ENCODE data around the gene LIN52.

DNA sequence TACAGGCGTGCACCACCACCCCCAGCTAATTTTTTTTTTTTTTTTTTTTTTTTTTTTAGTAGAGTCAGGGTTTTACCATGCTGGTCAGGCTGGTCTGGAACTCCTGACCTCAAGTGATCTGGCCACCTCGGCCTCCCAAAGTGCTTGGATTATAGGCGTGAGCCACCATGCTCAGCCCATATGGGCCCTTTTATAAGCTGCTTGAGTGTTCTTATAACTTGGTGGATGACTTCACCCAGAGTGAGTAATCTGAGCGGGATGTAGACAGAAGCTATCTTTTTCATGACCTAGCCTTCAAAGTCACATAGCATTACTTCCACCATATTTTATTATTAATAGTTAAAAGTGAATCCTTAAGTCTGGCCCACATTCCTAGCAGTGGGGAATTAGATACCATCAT lies 49.2 kb upstream of the LIN52 start:
- no peak for TF ChIP-seq EZH2 (IDR thresholded peaks at IDR 0.05; ENCODE audit: low read depth, unreplicated experiment)
- TF ChIP-seq POLR2AphosphoS5 (IDR thresholded peaks at IDR 0.05; ENCODE audit: low read depth), result no peak
- TF ChIP-seq, protein P1, sequence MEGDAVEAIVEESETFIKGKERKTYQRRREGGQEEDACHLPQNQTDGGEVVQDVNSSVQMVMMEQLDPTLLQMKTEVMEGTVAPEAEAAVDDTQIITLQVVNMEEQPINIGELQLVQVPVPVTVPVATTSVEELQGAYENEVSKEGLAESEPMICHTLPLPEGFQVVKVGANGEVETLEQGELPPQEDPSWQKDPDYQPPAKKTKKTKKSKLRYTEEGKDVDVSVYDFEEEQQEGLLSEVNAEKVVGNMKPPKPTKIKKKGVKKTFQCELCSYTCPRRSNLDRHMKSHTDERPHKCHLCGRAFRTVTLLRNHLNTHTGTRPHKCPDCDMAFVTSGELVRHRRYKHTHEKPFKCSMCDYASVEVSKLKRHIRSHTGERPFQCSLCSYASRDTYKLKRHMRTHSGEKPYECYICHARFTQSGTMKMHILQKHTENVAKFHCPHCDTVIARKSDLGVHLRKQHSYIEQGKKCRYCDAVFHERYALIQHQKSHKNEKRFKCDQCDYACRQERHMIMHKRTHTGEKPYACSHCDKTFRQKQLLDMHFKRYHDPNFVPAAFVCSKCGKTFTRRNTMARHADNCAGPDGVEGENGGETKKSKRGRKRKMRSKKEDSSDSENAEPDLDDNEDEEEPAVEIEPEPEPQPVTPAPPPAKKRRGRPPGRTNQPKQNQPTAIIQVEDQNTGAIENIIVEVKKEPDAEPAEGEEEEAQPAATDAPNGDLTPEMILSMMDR (conservative IDR thresholded peaks at IDR 0.05; ENCODE audit: low read depth in 2 of 2), result no peak
- TF ChIP-seq CREB1 (CRISPR knock-in tag; IDR thresholded peaks at IDR 0.05; ENCODE audit: low read depth), result no peak
- TF ChIP-seq EZH2phosphoT487 (IDR thresholded peaks at IDR 0.05; ENCODE audit: unreplicated experiment), result no peak
- TF ChIP-seq, protein P2, sequence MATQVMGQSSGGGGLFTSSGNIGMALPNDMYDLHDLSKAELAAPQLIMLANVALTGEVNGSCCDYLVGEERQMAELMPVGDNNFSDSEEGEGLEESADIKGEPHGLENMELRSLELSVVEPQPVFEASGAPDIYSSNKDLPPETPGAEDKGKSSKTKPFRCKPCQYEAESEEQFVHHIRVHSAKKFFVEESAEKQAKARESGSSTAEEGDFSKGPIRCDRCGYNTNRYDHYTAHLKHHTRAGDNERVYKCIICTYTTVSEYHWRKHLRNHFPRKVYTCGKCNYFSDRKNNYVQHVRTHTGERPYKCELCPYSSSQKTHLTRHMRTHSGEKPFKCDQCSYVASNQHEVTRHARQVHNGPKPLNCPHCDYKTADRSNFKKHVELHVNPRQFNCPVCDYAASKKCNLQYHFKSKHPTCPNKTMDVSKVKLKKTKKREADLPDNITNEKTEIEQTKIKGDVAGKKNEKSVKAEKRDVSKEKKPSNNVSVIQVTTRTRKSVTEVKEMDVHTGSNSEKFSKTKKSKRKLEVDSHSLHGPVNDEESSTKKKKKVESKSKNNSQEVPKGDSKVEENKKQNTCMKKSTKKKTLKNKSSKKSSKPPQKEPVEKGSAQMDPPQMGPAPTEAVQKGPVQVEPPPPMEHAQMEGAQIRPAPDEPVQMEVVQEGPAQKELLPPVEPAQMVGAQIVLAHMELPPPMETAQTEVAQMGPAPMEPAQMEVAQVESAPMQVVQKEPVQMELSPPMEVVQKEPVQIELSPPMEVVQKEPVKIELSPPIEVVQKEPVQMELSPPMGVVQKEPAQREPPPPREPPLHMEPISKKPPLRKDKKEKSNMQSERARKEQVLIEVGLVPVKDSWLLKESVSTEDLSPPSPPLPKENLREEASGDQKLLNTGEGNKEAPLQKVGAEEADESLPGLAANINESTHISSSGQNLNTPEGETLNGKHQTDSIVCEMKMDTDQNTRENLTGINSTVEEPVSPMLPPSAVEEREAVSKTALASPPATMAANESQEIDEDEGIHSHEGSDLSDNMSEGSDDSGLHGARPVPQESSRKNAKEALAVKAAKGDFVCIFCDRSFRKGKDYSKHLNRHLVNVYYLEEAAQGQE (IDR thresholded peaks at IDR 0.05; ENCODE audit: unreplicated experiment), result no peak
- no peak for TF ChIP-seq ZNF331 (CRISPR knock-in tag; IDR thresholded peaks at IDR 0.05; ENCODE audit: low read depth)
- no peak for TF ChIP-seq NANOG (IDR thresholded peaks at IDR 0.05; ENCODE audit: borderline replicate concordance)
- TF ChIP-seq JUNB (IDR thresholded peaks at IDR 0.05; ENCODE audit: unreplicated experiment), result no peak
- TF ChIP-seq STAT1 (IDR thresholded peaks at IDR 0.05; ENCODE audit: unreplicated experiment), result no peak
- TF ChIP-seq, protein P3, sequence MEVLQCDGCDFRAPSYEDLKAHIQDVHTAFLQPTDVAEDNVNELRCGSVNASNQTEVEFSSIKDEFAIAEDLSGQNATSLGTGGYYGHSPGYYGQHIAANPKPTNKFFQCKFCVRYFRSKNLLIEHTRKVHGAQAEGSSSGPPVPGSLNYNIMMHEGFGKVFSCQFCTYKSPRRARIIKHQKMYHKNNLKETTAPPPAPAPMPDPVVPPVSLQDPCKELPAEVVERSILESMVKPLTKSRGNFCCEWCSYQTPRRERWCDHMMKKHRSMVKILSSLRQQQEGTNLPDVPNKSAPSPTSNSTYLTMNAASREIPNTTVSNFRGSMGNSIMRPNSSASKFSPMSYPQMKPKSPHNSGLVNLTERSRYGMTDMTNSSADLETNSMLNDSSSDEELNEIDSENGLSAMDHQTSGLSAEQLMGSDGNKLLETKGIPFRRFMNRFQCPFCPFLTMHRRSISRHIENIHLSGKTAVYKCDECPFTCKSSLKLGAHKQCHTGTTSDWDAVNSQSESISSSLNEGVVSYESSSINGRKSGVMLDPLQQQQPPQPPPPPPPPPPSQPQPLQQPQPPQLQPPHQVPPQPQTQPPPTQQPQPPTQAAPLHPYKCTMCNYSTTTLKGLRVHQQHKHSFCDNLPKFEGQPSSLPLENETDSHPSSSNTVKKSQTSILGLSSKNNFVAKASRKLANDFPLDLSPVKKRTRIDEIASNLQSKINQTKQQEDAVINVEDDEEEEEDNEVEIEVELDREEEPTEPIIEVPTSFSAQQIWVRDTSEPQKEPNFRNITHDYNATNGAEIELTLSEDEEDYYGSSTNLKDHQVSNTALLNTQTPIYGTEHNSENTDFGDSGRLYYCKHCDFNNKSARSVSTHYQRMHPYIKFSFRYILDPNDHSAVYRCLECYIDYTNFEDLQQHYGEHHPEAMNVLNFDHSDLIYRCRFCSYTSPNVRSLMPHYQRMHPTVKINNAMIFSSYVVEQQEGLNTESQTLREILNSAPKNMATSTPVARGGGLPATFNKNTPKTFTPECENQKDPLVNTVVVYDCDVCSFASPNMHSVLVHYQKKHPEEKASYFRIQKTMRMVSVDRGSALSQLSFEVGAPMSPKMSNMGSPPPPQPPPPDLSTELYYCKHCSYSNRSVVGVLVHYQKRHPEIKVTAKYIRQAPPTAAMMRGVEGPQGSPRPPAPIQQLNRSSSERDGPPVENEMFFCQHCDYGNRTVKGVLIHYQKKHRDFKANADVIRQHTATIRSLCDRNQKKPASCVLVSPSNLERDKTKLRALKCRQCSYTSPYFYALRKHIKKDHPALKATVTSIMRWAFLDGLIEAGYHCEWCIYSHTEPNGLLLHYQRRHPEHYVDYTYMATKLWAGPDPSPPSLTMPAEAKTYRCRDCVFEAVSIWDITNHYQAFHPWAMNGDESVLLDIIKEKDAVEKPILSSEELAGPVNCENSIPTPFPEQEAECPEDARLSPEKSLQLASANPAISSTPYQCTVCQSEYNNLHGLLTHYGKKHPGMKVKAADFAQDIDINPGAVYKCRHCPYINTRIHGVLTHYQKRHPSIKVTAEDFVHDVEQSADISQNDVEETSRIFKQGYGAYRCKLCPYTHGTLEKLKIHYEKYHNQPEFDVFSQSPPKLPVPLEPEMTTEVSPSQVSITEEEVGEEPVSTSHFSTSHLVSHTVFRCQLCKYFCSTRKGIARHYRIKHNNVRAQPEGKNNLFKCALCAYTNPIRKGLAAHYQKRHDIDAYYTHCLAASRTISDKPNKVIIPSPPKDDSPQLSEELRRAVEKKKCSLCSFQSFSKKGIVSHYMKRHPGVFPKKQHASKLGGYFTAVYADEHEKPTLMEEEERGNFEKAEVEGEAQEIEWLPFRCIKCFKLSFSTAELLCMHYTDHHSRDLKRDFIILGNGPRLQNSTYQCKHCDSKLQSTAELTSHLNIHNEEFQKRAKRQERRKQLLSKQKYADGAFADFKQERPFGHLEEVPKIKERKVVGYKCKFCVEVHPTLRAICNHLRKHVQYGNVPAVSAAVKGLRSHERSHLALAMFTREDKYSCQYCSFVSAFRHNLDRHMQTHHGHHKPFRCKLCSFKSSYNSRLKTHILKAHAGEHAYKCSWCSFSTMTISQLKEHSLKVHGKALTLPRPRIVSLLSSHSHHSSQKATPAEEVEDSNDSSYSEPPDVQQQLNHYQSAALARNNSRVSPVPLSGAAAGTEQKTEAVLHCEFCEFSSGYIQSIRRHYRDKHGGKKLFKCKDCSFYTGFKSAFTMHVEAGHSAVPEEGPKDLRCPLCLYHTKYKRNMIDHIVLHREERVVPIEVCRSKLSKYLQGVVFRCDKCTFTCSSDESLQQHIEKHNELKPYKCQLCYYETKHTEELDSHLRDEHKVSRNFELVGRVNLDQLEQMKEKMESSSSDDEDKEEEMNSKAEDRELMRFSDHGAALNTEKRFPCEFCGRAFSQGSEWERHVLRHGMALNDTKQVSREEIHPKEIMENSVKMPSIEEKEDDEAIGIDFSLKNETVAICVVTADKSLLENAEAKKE (CRISPR knock-in tag; IDR thresholded peaks at IDR 0.05), result no peak

Measured in GM23338 (cell line).